Measurements from ENCODE around the gene FBXO33. TPM values are rescaled to one million over a fixed set of nuclear protein-coding genes. Genes with fewer than 3 reads are reported as not detected.

Gene FBXO33
- total RNA-seq, 1 experiment from 2014 or later = 3.9 TPM

GRCh38 chr14:39431416-39432178 lies 636 bp downstream of the FBXO33 start:
- Mint-ChIP-seq H3K4me3 (ENCODE audit: unreplicated experiment) (peak overlapping the region; percentile 94), H3K27ac (ENCODE audit: low read depth, unreplicated experiment) (peak overlapping the region; percentile 100), H3K27me3 (ENCODE audit: insufficient read depth, unreplicated experiment) (no peaks in the 10 kb centered on the region), H3K9me3 (ENCODE audit: unreplicated experiment) (no peaks in the 10 kb centered on the region), H3K36me3 (ENCODE audit: insufficient read depth, unreplicated experiment) (peaks cover 7% of the 10 kb centered on the region), H3K4me1 (ENCODE audit: insufficient read depth, unreplicated experiment) (peaks cover 28% of the 10 kb centered on the region)
- TF ChIP-seq CTCF (IDR thresholded peaks at IDR 0.05; ENCODE audit: unreplicated experiment) = no peak
- ChIA-PET CTCF (interaction anchor here (0.5 to 0.8 kb wide), 5 partner anchors 10 to 1530 kb away, joined by 3 to 4 read pairs (median 4); no protein-coding TSS in a partner anchor), POLR2A (interaction anchor here (0.5 to 6.1 kb wide), 34 partner anchors 8 to 1808 kb away, joined by 3 to 57 read pairs (median 4); partner anchors contain the start of genes GEMIN2, PNN, SEC23A and TRAPPC6B)
- intact Hi-C loops (cut with micrococcal nuclease) = loop anchor here (2.0 to 5.0 kb wide), 2 partner anchors 259 to 329 kb away; partner anchors contain the start of genes SEC23A and TRAPPC6B
- DNase-seq (ENCODE audit: unreplicated experiment) = peak; percentile 36
- no TSS peak for BruUV-seq (replicated peaks)

GRCh38 chr14:39430762-39431415 lies 1.3 kb downstream of the FBXO33 start:
- DNase-seq (ENCODE audit: unreplicated experiment) = no peak
- BruUV-seq (replicated peaks) = TSS peak; percentile 33
- TF ChIP-seq CTCF (IDR thresholded peaks at IDR 0.05; ENCODE audit: unreplicated experiment) = no peak
- no peaks in the 10 kb centered on the region for H3K9me3 Mint-ChIP-seq (ENCODE audit: unreplicated experiment)
- H3K27me3 Mint-ChIP-seq (ENCODE audit: insufficient read depth, unreplicated experiment) = no peaks in the 10 kb centered on the region
- H3K4me3 Mint-ChIP-seq (ENCODE audit: unreplicated experiment) = peak overlapping the region; percentile 94
- POLR2A ChIA-PET = interaction anchor here (0.6 to 6.1 kb wide), 19 partner anchors 8 to 332 kb away, joined by 3 to 57 read pairs (median 5); partner anchors contain the start of genes GEMIN2, PNN, SEC23A and TRAPPC6B
- peak overlapping the region; percentile 100 for H3K27ac Mint-ChIP-seq (ENCODE audit: low read depth, unreplicated experiment)
- peaks cover 35% of the 10 kb centered on the region for H3K4me1 Mint-ChIP-seq (ENCODE audit: insufficient read depth, unreplicated experiment)
- intact Hi-C loops (cut with micrococcal nuclease) = loop anchor here (5.0 kb wide), 1 partner anchor 259 kb away; the partner anchor contains the start of gene TRAPPC6B
- H3K36me3 Mint-ChIP-seq (ENCODE audit: insufficient read depth, unreplicated experiment) = peaks cover 10% of the 10 kb centered on the region
- CTCF ChIA-PET = interaction anchor here (0.5 to 0.8 kb wide), 5 partner anchors 27 to 1318 kb away, joined by 3 to 7 read pairs (median 4); no protein-coding TSS in a partner anchor

GRCh38 chr14:39428118-39428517 lies 4.1 kb downstream of the FBXO33 start:
- BruUV-seq (replicated peaks) = no TSS peak
- no peak for TF ChIP-seq CTCF (IDR thresholded peaks at IDR 0.05; ENCODE audit: unreplicated experiment)
- POLR2A ChIA-PET = interaction anchor here (1.5 to 1.7 kb wide), 2 partner anchors 314 to 325 kb away, joined by 7 to 8 read pairs; partner anchors contain the start of genes GEMIN2 and SEC23A
- no peak overlapping the region for H3K4me3 Mint-ChIP-seq (ENCODE audit: unreplicated experiment)
- no peaks in the 10 kb centered on the region for H3K27me3 Mint-ChIP-seq (ENCODE audit: insufficient read depth, unreplicated experiment)
- no peaks in the 10 kb centered on the region for H3K9me3 Mint-ChIP-seq (ENCODE audit: unreplicated experiment)
- intact Hi-C loops (cut with micrococcal nuclease) = no loop called here
- peaks cover 42% of the 10 kb centered on the region for H3K4me1 Mint-ChIP-seq (ENCODE audit: insufficient read depth, unreplicated experiment)
- H3K27ac Mint-ChIP-seq (ENCODE audit: low read depth, unreplicated experiment) = no peak overlapping the region
- CTCF ChIA-PET = interaction anchor here (0.5 to 1.3 kb wide), 6 partner anchors 17 to 887 kb away, joined by 3 to 5 read pairs (median 4); partner anchors contain the start of genes GEMIN2 and SEC23A
- peaks cover 10% of the 10 kb centered on the region for H3K36me3 Mint-ChIP-seq (ENCODE audit: insufficient read depth, unreplicated experiment)
- DNase-seq (ENCODE audit: unreplicated experiment) = no peak
